Limb (tissue), 2 donors: Measurements from ENCODE around the gene SCUBE3.

Experiments
- DNase-seq, 2 donors: peaks; one replicate each; pipeline ENCODE4 v3.0.0-alpha.2; 2016; ENCODE audit errors: extremely low spot score in 2 of 2

Gene SCUBE3

DNA sequence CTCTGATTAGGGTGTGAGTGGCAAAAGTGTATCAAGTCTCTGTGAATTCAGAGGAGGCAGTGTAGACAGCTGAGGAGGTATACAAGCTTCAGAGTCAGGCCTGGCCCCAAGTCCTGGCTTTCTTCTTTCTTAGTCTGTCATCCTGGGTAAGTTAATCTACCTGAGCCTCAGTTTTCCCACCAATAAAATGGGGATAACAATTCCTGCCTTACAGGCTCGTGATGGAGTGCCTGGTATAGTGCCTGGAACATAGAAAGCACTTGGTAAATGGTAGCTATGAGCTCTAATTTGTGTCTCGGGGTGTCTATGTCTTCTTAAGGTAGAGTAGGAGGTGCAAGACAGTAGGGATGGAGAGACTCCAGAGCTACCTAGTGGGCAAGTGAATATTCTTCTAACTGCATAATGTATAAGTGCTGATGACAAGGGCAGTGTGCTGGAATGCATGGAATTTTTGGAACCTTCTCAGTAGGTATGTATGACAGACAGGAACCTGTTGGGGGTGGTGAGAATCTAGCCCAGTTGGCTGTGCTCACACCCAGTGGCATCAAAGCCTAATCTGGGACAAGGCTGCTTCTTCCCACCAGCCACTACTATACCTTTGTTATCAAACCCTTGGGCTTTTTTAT lies 4.0 kb upstream of the SCUBE3 start:
- no peak for DNase-seq

DNA sequence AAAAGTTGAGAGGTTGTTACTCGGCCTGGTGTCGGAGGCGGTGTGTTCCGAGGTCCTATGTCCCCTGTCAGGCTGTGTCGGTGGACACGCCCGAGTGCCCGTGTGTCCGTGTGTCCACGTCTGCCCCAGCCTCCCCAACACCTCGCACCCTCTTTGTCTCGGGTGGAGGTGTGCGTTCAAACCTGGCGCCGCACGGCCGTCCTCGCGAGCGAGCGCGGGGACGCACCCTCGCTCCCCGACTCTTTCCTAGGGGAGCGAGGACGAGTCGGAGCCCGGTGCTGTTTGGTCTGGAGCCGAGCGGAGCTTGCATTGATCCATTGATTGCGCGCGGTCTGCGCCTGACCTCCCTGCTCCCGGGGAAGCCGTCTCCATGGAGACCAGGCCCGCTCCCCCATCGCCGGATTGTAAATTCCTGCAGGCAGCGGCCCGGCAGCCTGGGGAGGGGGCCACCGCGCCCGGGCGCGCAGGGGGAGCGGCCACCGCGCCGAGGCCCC lies 411 bp upstream of the SCUBE3 start:
- peak in 1 of 2 donors; percentile 73 for DNase-seq

DNA sequence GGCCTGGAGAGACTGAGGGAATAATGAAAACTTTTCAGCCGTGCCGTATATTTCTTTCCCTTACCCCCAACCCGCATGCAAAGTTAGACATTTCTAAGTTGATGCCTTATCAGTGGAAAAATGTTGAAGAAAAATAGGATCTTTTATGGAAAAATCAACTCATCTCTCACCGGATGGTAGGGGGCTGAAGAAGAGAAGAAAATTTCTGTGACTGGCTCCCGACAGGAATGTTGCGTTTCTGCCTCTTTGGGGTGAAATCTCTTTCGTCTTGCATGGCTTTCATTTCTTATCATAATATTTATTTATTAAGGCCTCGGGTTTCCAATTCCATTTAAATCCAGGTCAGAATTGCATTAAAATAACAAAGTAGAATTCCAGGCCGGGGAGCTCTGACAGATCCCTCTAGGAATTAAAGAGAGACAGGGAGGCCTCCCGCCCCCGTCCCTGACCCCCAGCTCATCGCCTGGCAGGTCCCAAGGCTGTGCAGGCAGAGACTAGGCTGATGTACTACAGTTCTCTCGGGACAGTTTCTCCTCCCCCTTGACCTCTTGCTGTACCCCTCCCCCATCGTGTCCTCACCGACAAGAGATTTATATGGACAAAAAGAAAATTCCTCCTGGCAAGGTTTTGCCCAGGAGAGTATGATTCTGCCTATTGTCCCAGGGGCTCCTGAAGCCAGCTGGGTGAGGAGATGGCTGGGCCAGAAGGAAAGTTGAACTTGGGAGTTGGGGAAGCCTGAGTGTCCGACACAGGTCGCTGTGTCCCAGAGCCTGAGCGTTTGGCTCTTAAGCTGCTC lies 1.3 kb downstream of the SCUBE3 start:
- DNase-seq: no peak

DNA sequence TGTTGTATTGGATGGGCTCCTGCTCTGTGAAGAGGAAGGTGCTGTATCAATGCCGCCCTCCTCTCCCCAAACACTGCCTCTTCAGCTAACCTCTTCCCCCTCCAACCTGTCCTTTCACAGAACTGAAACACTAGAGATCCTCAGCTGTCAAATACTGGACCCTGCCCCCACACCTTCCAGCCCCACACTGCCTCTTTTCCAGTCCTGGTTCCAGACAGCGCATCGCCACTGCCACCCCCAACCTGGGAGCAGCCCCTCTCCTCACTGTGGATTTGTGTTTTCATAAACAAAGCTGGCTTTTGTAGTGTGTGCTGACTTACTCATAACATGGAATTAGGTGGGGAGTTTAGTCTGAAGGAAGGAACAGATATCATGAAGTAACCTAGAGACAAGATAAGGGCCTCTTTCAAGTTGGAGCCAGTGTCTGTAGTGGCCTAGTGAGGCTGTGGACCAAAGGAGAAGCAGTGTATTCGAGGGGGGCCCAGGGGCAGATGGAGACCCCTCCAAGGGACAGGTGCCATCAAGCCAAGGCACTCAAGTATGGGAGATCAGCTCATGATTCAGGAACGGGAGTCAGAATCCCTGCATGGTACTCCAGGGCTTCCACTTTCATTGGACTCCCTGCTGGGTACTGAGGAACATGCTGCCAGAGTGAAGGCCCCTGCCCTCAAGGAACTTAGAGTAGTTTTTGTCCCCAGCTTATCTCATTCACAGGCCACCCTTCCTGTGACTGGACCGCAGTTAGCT lies 2.1 kb downstream of the SCUBE3 start:
- DNase-seq: no peak

DNA sequence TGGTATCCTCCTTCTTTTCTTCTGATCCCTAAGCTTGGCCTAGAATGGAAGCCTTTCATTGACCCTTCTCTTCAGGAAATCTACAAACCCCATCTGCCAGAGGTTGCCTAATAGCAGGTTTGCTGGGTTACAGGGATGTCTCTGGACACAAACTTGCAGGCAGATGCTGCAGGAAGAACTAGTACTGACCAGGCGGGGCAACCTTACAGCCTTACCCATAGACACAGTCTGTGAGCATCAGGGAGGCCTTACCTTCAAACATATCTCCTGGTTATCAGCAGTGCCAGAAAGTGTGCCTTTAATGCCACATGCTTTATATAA lies 2.6 kb downstream of the SCUBE3 start:
- DNase-seq: no peak

DNA sequence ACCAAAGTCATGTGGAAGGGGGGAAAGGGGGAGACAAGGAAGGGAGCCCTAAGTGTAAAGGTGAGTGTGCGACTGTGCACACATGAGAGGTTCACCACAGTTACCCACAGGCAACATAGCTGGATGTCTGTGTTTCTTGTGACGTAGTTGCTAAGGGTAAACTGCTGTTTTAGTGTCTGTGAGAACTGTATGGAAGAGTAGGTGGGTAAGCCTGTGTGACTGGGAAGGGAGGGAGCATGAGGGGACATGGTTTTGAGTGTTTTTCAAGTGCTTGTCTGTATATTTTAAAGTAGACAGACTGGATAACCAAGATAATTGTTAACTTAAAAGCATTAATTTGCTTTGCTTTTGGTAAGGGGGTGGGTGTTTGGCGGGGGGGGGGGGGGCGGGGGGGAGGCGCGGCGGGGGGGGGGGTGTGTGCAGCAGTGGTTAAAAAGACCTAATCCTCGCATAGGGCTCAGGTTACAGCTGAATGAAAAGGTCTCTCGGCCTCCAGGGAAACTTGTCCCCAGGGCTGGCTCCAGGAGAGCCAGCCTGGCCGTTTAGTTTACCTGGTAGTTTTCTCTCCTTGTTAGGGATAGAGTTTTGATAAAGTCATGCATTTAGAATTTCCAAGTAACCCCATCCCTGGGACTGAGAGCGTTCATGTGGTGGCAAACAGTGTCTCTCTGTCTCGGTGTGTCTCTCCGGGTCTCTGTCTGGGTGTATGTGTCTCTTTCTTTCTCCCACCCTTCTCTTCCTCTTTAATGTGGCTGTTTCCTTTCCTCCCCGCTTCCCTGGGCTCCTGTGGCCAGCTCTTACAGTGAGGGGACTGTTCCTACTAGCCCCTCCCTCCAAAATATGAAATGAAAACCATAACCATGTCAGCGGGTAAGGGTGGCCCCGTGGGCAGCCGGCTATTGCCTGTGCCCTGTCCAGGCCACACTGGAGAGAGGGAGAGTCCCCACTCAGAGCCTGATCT lies 3.4 kb downstream of the SCUBE3 start:
- no peak for DNase-seq

DNA sequence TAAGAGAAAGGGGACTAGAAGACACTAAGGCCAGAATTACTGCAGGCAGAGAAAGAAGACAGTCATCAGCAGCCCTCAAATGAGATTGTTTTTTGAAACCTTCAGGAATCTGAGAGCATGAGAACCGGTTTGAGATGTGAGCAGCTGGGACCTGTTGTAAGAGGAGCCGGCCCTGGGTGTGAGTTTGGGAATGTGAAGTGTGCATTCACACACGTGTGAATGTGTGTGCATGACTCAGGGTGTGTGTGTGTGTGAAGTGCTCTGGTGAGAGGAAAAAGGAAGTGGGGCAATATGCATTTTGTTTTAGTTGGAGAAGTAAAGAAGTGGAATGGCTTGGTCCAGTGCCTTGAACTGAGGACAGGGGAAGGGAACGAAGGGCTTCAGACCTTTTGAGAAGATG lies 4.3 kb downstream of the SCUBE3 start:
- no peak for DNase-seq

DNA sequence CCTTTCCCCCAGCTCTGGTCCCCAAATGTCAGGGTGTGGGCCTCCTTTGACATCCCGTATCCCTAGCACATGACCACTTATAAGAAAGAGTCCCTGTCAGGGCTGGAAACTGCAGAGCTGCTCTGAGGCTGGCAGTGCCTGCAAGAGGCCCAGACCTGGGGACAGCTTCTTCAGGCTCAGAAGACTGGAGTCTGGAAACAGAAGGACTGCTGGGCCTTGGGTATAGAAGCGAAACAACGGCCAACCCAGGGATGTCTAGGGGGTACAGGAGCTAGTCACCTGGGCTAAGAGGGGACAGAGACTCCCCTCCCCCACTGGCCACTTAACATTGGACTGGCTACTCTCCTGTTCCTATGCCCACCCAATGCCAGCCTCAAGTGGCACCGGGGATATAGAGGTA lies 4.7 kb downstream of the SCUBE3 start:
- DNase-seq: no peak

DNA sequence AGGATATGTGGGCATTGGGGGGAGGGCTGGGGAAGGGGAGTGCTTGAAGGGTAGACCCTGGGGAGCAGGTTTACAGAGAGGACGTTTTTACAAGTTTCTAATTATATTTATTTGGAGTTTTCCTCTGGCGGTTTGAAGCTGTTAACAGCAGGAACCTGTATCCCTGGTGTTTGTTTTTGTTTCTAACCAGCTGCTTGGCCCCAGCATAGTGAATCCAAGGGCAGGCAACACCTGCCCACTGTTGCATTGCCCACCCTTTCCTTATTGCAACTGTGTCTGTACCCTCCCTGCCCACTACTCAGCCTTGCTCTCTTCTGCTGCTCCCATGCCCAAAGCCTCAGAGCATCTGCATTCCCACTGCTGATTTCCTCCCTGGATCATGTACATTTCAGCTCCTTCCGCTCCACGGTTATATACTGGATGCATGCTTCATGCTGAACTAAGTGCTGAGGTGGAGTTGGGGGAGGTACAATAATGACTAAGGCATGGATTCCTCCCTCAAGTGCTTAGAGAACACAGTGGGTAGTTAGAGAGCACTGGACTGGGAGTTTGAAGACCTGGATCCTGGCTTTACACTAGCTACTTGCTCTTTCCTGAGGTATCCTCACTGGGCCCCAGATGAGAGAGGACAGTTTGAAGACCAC lies 6.0 kb downstream of the SCUBE3 start:
- no peak for DNase-seq

DNA sequence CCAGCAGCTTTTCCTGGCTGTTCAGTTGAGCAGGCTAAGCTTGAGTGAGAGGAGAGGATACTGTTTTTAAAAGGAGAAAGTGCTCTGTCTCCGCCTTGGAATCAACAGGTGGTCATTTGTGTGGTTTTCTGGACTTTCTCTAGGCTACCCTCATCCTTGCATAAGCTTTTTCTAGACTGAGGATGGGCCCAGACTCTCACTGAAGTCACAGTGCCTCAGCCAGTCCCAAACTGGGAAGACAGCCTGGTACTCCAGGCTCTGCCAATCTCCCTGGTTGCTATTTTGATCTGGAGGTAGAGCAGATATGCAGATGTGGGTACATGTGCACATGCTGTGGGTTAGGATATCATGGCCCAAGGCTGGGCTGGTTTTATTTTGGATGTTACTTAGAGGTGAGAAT lies 7.0 kb downstream of the SCUBE3 start:
- DNase-seq: no peak

DNA sequence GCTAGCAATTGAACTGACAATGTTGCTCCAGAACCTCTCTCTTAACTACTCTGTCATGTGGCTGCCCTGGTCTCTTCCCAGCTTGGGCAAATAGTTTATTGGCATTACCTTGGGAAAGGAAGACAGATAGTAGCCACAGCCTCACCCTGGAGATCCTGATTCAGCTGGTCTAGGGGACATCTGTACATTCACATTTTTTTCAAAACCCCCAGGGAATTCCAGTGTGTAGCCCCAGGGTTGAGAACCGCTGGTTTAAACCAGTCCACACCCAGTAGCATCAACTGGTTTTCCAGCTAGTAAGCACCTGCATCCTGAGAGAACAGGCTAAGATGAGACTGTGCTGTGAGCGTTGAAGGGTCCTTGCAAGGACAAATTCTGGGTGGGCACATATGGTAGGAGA lies 9.6 kb downstream of the SCUBE3 start:
- no peak for DNase-seq

DNA sequence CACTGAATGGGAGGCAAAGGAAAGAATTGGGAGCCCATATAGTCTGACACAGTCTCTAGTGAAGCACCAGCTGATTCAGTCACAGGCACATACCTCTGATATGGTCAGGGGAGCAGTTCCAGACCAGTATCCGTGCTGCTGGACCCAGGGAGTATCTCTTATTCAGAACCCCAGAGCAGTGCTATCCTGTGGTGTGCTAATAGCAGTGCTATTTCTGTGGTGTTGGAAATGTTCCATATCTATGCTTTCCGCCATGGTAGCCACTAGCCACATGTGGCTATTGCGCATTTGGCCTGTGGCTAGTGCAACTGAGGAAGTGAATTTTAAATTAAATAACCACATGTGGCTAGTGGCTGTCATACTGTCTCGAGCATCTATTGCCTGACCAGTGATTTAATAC lies 11.0 kb downstream of the SCUBE3 start:
- DNase-seq: no peak

DNA sequence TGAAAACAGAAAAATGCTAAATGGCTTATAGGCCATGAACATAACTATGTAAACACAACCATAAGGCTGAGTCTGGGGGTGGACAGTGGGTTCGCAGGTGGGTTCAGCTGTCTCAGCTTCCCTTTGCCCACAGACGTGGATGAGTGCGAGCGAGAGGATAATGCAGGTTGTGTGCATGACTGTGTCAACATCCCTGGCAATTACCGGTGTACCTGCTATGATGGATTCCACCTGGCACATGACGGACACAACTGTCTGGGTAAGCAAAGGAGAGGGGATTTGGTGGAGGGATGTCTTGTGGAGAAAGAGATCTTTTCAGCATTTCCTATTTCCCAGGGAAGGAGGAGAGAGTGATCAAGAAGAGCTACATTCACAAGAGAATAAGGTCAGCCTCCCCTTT lies 14.7 kb downstream of the SCUBE3 start:
- DNase-seq: no peak

DNA sequence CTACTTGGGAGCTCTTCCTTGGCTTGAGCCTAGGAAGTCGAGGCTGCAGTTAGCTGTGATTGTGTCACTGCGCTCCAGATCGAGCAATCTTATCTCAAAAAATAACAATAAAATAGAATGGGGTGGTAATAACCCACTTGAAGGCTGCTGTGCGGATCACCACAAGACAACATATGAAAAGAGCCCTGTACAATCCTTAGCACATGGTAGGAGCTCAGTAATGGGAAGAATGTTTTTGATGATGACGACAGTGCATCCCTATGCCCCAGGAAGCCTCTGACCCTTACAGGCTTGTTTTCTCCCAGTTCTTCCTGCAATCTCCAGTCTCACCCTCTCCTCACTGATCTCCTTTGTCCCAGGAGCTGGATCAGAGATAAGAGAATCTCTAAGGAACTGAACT lies 15.5 kb downstream of the SCUBE3 start:
- no peak for DNase-seq

DNA sequence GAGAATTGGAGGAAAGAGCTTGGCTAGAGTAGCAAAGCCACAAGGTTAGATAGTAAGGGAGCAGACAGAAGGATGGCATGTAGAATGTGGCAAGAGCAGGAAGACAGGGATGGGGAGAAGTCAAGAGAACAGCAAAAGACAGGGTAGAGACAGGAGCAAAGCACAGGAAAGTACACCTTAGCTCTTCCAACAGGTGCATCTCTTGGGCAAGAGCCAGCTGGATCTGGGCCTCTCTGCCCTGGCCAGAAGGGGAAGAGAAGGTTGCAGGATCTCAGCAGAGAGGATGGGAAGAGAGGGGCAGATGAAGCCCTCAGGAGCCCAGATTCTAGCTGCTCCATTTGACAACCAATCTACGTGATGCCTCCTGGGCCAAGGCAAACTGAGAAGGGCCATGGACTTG lies 16.7 kb downstream of the SCUBE3 start:
- no peak for DNase-seq

DNA sequence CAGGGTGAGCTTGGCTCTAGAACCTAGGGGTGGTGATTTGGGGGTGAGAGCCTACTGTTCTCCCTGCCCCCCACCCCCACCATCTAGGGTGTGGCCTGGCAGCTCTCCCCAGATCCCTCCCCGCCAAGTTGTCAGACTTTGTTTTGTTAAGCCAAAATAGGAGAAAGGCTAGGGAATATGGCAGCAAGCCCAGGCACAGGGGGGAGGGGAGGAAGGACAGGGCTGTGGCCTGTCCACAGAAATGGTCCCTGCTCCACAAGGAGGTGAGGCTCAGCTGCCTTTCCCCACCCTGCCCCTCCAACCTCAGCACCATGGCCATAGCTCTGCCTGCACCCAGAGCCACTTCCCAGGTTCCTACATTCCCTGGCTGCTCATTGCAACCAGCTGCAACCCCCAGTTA lies 17.2 kb downstream of the SCUBE3 start:
- no peak for DNase-seq

DNA sequence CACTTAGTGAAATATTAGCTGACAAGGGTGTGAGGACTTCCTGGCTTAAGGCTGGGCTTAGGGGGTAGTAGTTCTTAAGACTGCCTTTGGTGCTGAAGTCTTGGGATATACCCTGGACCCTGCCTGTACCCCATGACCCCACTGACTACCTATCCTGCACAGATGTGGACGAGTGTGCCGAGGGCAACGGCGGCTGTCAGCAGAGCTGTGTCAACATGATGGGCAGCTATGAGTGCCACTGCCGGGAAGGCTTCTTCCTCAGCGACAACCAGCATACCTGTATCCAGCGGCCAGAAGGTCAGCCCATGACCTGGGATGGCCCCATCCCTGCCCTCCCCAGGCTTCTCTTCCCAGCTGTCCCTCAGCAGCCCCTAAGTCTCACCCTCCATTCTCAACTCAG lies 17.8 kb downstream of the SCUBE3 start:
- no peak for DNase-seq

DNA sequence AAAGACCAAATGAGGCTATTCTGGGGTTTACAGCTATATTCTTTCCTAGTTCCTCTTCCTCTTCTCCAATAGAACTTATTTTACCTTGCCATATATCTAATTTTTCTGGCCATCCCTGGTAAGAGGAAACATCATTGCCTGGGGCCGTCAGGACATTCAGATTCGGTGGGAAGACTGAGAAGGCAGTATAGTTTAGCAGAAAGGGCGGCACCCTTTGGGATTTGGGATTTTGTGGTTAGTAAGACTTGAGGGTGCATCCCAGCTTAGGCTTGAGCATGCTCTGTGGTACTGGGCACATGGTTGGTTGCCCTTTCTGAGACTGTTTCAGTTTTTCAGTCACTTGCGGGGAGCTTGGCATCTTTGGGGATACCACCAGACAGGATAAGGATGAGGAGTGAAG lies 21.1 kb downstream of the SCUBE3 start:
- no peak for DNase-seq

DNA sequence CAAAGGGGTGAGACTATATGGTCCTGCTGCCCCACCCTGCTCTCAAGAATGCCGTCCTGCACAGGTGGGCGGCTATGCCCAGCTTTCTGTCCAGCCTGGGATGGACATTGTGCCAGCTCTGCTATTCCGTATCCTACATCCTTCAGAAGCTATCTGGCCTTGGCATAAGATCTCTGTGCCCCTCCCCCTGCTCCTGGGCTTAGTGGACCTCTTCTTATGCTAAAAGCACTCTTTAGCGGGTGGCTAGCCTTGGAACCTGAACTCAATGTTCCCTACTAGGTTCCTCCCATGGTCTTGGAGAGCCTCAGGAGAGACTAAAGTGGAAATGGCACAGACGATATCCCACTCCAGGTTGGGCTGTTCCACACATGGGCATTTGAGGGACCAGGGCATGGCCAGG lies 22.5 kb downstream of the SCUBE3 start:
- no peak for DNase-seq

DNA sequence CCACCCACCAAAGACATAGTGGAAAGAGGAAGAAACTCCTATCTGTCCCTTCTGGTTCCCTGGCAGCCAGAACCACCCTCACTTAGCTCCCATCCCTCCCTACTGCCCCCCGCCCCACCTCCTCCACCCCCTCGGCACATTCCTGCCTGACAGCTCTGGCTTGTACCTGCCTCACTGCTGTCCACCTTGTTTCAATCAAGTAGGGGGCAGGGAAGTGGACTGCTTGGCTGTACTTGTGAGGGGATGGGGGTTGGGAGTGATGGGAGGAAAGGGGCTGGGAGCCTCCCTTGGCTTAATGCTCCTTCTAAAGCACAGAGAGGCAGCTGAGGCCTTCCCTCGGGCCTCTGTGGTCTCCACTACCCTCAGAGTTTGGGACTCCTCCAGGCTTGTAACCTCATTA lies 23.7 kb downstream of the SCUBE3 start:
- DNase-seq: no peak

DNA sequence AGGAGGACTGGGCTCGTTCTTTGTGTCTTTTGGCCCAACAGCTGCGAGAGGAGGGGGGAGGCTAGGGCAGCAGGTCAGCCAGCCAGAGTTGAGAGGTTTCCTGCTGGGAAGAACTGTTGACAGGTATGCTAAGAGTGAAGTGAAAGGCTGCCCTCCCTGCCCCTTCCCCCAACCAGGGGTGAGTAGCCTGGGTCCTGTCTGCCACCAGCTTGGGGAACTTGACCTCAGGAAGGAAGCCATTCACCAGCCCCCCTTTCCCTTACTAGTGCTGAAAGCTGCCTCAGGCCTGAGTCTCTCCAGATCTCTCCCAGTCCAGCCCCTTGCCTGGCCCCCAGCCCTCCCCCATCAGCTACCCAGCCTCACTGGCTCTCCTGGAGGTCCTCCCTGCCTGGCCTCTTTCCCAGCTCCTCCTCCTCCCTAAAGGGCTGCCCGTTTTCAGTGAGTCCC lies 25.1 kb downstream of the SCUBE3 start:
- peak in 1 of 2 donors; percentile 64 for DNase-seq
